Caco-2 (cell line): Measurements from ENCODE around the gene RALGPS1. TPM values are rescaled to one million over a fixed set of nuclear protein-coding genes. Genes with fewer than 3 reads are reported as not detected.

Source experiments
- BruUV-seq: library from RNA; stranded (reverse); fragments of 400-500 nt; replicated peaks from 2 replicates; lab custom pipeline; 2021; lab: Mats Ljungman, UMichigan
- CTCF ChIA-PET: fragments of 300-600 bp; sonication (Branson Sonifier 250); formaldehyde crosslinking; loops from one replicate; lab custom pipeline; 2022; ENCODE audit warnings: antibody characterized with exemption; lab: Charles Lee
- POLR2A ChIA-PET: fragments of 300-600 bp; sonication (Branson Sonifier 250); formaldehyde crosslinking; loops from one replicate; lab custom pipeline; 2022; ENCODE audit warnings: antibody characterized with exemption; lab: Charles Lee
- DNase-seq, 2 experiments: peaks; one replicate each; pipeline versions ENCODE4 v3.0.0 to v3.0.0-alpha.2; 2020 to 2022
- H3K27me3 ChIP-seq: replicated peaks from 2 replicates; pipeline ENCODE4 v1.6.0; 2011; ENCODE audit warnings: low read length; ENCODE audit not compliant: control insufficient read depth, insufficient read depth
- H3K36me3 ChIP-seq: 2 replicates; pipeline ENCODE4 v1.5.1; 2011; ENCODE audit warnings: low read length; ENCODE audit not compliant: control insufficient read depth, insufficient read depth
- H3K4me1 ChIP-seq: fragments of 250-450 bp; sonication (Bioruptor Pico); 2 replicates; pipeline ENCODE4 v1.5.1; 2020; ENCODE audit warnings: mild to moderate bottlenecking
- H3K4me3 ChIP-seq: 2 replicates; pipeline ENCODE4 v1.5.1; 2011; ENCODE audit warnings: low read depth, mild to moderate bottlenecking, control low read depth, low read length
- H3K9me3 ChIP-seq: fragments of 250-450 bp; sonication (Bioruptor Pico); 2 replicates; pipeline ENCODE4 v1.5.1; 2020; ENCODE audit warnings: mild to moderate bottlenecking, moderate library complexity
- H3K27ac Mint-ChIP-seq: one replicate; pipeline ENCODE4 v1.8.0; 2022; ENCODE audit warnings: mixed read lengths; ENCODE audit not compliant: unreplicated experiment
- H3K27me3 Mint-ChIP-seq: one replicate; pipeline ENCODE4 v1.8.0; 2022; ENCODE audit warnings: mixed read lengths; ENCODE audit not compliant: insufficient read depth, unreplicated experiment
- H3K36me3 Mint-ChIP-seq: one replicate; pipeline ENCODE4 v1.8.0; 2022; ENCODE audit warnings: mild to moderate bottlenecking, mixed read lengths; ENCODE audit not compliant: insufficient read depth, unreplicated experiment
- H3K4me1 Mint-ChIP-seq: one replicate; pipeline ENCODE4 v1.8.0; 2022; ENCODE audit warnings: low read depth, mixed read lengths; ENCODE audit not compliant: unreplicated experiment
- H3K4me3 Mint-ChIP-seq: one replicate; pipeline ENCODE4 v1.8.0; 2022; ENCODE audit warnings: mild to moderate bottlenecking, moderate library complexity, mixed read lengths; ENCODE audit not compliant: unreplicated experiment
- H3K9me3 Mint-ChIP-seq: one replicate; pipeline ENCODE4 v1.8.0; 2022; ENCODE audit warnings: mixed read lengths; ENCODE audit not compliant: unreplicated experiment
- CTCF ChIP-seq, 2 experiments: fragments of 200-600 bp in 1 of 2; IDR thresholded peaks; 1 replicate in 1 of 2; 2 replicates in 1 of 2; pipeline versions ENCODE4 v1.5.1 to v1.8.0; 2011 to 2022; ENCODE audit warnings: antibody characterized with exemption in 1 of 2, control low read depth in 1 of 2, inconsistent platforms in 1 of 2, low read depth in 1 of 2, low read length in 1 of 2, mild to moderate bottlenecking in 1 of 2, moderate library complexity in 1 of 2; ENCODE audit not compliant: insufficient read depth in 1 of 2, severe bottlenecking in 1 of 2, unreplicated experiment in 1 of 2
- intact Hi-C: fragments of 100-400 bp; cut with micrococcal nuclease; formaldehyde crosslinking; loops from one replicate; pipeline ENCODE4 v1.10.0; 2022; ENCODE audit not compliant: unreplicated experiment
- total RNA-seq: library from RNA; stranded (reverse); gene quantifications from 2 replicates; pipeline ENCODE4 v1.2.3, GENCODE V29; 2022

RALGPS1 gene
- total RNA-seq, 1 experiment from 2014 or later = 41.5 TPM

GRCh38 chr9:127263664-127264063 is 349.1 kb downstream of the RALGPS1 start:
- ChIA-PET POLR2A (no interaction called here), CTCF (no interaction called here)
- BruUV-seq = no TSS peak
- no peaks in the 10 kb centered on the region for H3K4me1 Mint-ChIP-seq
- no peaks in the 10 kb centered on the region for H3K27me3 Mint-ChIP-seq
- Histone ChIP-seq H3K36me3 (no peaks in the 10 kb centered on the region), H3K4me3 (no peak overlapping the region), H3K27me3 (no peaks in the 10 kb centered on the region), H3K4me1 (no peaks in the 10 kb centered on the region), H3K9me3 (no peaks in the 10 kb centered on the region)
- no peaks in the 10 kb centered on the region for H3K36me3 Mint-ChIP-seq
- H3K9me3 Mint-ChIP-seq = no peaks in the 10 kb centered on the region
- no peak for TF ChIP-seq CTCF (IDR thresholded peaks at IDR 0.05; ENCODE audit: insufficient read depth in 1 of 2, low read depth in 1 of 2, low read length in 1 of 2, severe bottlenecking in 1 of 2, unreplicated experiment in 1 of 2)
- DNase-seq = no peak
- H3K27ac Mint-ChIP-seq = no peak overlapping the region
- no peak overlapping the region for H3K4me3 Mint-ChIP-seq
- intact Hi-C loops = no loop called here

- H3K27ac Mint-ChIP-seq = no peak within 1 kb of the TSS
- no peaks in the 10 kb centered on the region for H3K4me1 Mint-ChIP-seq
- H3K9me3 Mint-ChIP-seq = no peaks in the 10 kb centered on the region
- H3K36me3 Mint-ChIP-seq = no peaks in the 10 kb centered on the region
- Histone ChIP-seq H3K4me1 (no peaks in the 10 kb centered on the region), H3K36me3 (no peaks in the 10 kb centered on the region), H3K4me3 (no peak within 1 kb of the TSS), H3K27me3 (no peaks in the 10 kb centered on the region), H3K9me3 (no peaks in the 10 kb centered on the region)
- intact Hi-C loops = no loop called here
- H3K4me3 Mint-ChIP-seq = no peak within 1 kb of the TSS
- no peak for TF ChIP-seq CTCF (IDR thresholded peaks at IDR 0.05; ENCODE audit: insufficient read depth in 1 of 2, low read depth in 1 of 2, low read length in 1 of 2, severe bottlenecking in 1 of 2, unreplicated experiment in 1 of 2)
- POLR2A ChIA-PET = no interaction called here
- CTCF ChIA-PET = no interaction called here
- DNase-seq = no peak
- BruUV-seq = no TSS peak
- no peaks in the 10 kb centered on the region for H3K27me3 Mint-ChIP-seq
These were observed 350.1 kb downstream of the RALGPS1 start, which contains the start of gene GARNL3 for GRCh38 chr9:127264462-127265219. TSS of gene GARNL3 (plus strand) at chr9:127264774. CDS start at chr9:127264878, 104 bp downstream.

GRCh38 chr9:127267793-127268525 is 353.4 kb downstream of the RALGPS1 start:
- Mint-ChIP-seq H3K9me3 (no peaks in the 10 kb centered on the region), H3K27ac (no peak overlapping the region), H3K27me3 (no peaks in the 10 kb centered on the region), H3K4me3 (no peak overlapping the region), H3K4me1 (no peaks in the 10 kb centered on the region), H3K36me3 (no peaks in the 10 kb centered on the region)
- DNase-seq = no peak
- no peaks in the 10 kb centered on the region for H3K9me3 ChIP-seq
- H3K27me3 ChIP-seq = no peaks in the 10 kb centered on the region
- H3K36me3 ChIP-seq = no peaks in the 10 kb centered on the region
- H3K4me3 ChIP-seq = no peak overlapping the region
- TF ChIP-seq CTCF (IDR thresholded peaks at IDR 0.05; ENCODE audit: insufficient read depth in 1 of 2, low read depth in 1 of 2, low read length in 1 of 2, severe bottlenecking in 1 of 2, unreplicated experiment in 1 of 2) = no peak
- H3K4me1 ChIP-seq = no peaks in the 10 kb centered on the region
- POLR2A ChIA-PET = no interaction called here
- intact Hi-C loops = no loop called here
- BruUV-seq = no TSS peak
- CTCF ChIA-PET = no interaction called here
